AG04450 (cell line): ENCODE measurements around the gene SMARCB1. TPM values are rescaled to one million over a fixed set of nuclear protein-coding genes. Genes with fewer than 3 reads are reported as not detected.

ENCODE experiments used
- CTCF ChIA-PET: fragments of 300-600, 350-600 bp; formaldehyde crosslinking; extraction: SDS; loops from one replicate; lab custom pipeline; 2022; ENCODE audit warnings: antibody characterized with exemption, inconsistent platforms; lab: Charles Lee
- POLR2A ChIA-PET: fragments of 350-600 bp; formaldehyde crosslinking; extraction: SDS; loops from one replicate; lab custom pipeline; 2021; ENCODE audit warnings: antibody characterized with exemption, inconsistent platforms; lab: Yijun Ruan, JAX
- DNase-seq: peaks from one replicate; pipeline ENCODE4 v3.0.0-alpha.2; 2011; ENCODE audit warnings: low read depth, low spot score
- H3K27ac ChIP-seq: one replicate; pipeline ENCODE4 v1.5.1; 2012; ENCODE audit warnings: low read depth, low read length, control low read depth
- H3K27me3 ChIP-seq: one replicate; pipeline ENCODE4 v1.6.0; 2012; ENCODE audit warnings: low read length; ENCODE audit not compliant: control insufficient read depth, insufficient read depth
- H3K4me3 ChIP-seq: 2 replicates; pipeline ENCODE4 v1.5.1; 2011; ENCODE audit warnings: mild to moderate bottlenecking, low read depth, low read length, control low read depth
- H3K9me3 ChIP-seq: 2 replicates; pipeline ENCODE4 v1.5.1; 2012; ENCODE audit warnings: low read length; ENCODE audit not compliant: control insufficient read depth, insufficient read depth
- polyA plus RNA-seq: library from polyadenylated mRNA; depleted of rRNA; stranded (reverse); fragments of >200 nt; gene quantifications from 2 replicates; pipeline ENCODE4 v1.2.3, GENCODE V29; 2011
- TF ChIP-seq, protein P1 (sequence below): IDR thresholded peaks from 2 replicates; pipeline ENCODE4 v1.5.1; 2011; ENCODE audit warnings: low read depth, low read length, control low read depth, inconsistent platforms

The SMARCB1 gene
- polyA plus RNA-seq, 1 experiment: 180 TPM

DNA sequence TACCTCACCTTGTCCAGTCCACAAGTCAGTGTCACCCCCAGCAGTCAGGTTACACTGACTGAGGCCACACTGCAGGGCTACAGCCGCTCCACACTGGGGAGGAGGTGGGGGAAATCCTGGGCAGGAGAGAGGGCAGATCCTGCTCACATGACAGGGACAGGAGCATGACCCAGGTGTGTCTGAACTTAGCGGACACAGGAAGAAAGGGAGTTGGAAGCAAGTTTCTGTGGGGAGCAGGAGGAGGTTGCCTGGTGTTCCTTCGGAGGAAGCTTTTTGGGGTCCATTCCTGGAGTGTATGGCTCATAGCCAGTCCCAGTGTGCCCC lies 8.2 kb upstream of the SMARCB1 start:
- Histone ChIP-seq H3K9me3 (no peaks in the 10 kb centered on the region; the same call in 1 of the 2 replicates), H3K27ac (no peak overlapping the region), H3K27me3 (no peaks in the 10 kb centered on the region), H3K4me3 (no peak overlapping the region)
- DNase-seq: no peak
- TF ChIP-seq, protein P1, sequence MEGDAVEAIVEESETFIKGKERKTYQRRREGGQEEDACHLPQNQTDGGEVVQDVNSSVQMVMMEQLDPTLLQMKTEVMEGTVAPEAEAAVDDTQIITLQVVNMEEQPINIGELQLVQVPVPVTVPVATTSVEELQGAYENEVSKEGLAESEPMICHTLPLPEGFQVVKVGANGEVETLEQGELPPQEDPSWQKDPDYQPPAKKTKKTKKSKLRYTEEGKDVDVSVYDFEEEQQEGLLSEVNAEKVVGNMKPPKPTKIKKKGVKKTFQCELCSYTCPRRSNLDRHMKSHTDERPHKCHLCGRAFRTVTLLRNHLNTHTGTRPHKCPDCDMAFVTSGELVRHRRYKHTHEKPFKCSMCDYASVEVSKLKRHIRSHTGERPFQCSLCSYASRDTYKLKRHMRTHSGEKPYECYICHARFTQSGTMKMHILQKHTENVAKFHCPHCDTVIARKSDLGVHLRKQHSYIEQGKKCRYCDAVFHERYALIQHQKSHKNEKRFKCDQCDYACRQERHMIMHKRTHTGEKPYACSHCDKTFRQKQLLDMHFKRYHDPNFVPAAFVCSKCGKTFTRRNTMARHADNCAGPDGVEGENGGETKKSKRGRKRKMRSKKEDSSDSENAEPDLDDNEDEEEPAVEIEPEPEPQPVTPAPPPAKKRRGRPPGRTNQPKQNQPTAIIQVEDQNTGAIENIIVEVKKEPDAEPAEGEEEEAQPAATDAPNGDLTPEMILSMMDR: no peak
- CTCF ChIA-PET: interaction anchor here (1.1 kb wide), 1 partner anchor 10 kb away, joined by 3 read pairs; no protein-coding TSS in a partner anchor
- POLR2A ChIA-PET: interaction anchor here (1.5 kb wide), 1 partner anchor 14 kb away, joined by 3 read pairs; no protein-coding TSS in a partner anchor

DNA sequence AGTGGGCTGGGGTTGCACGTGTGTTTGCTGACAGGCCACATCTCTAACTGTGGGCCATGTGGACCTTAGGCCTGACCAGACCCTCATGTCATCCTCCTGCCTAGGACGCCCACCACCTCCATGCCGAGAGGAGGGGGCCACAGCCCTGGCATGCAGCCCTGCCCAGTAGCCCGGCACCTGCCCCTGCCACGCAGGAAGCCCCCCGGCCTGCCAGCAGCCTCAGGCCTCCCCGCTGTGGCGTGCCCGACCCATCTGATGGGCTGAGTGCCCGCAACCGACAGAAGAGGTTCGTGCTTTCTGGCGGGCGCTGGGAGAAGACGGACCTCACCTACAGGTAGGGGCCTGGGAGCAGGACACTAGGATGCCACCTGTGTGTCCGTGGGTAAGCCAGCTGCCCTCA lies 7.7 kb upstream of the SMARCB1 start:
- H3K4me3 ChIP-seq: no peak overlapping the region
- CTCF ChIA-PET: no interaction called here
- TF ChIP-seq, protein P1: no peak
- H3K9me3 ChIP-seq: no peaks in the 10 kb centered on the region
- no peaks in the 10 kb centered on the region for H3K27me3 ChIP-seq
- H3K27ac ChIP-seq: no peak overlapping the region
- POLR2A ChIA-PET: interaction anchor here (1.5 kb wide), 1 partner anchor 14 kb away, joined by 3 read pairs; no protein-coding TSS in a partner anchor
- no peak for DNase-seq

DNA sequence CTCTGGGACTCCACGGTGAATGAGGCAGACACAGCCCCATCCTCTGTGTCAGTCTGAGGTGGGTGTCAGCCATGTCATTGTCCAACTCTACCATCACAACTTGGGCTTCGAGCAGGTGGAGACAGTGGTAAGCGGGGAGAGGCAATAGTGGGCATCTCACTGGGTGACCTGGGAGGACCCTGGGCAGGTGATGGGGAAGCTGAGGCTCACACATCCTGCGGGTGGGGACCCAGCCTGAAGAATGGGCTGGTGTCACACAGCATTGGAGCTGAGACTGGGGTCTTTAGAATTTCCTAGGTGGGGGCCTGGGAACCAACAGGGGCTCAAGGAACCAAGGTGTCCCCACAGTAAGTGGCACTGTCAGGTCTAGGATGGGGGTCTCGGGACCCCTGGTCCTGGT lies 7.0 kb upstream of the SMARCB1 start:
- ChIA-PET CTCF (no interaction called here), POLR2A (interaction anchor here (1.5 kb wide), 1 partner anchor 13 kb away, joined by 3 read pairs; no protein-coding TSS in a partner anchor)
- DNase-seq: no peak
- TF ChIP-seq, protein P1: no peak
- Histone ChIP-seq H3K4me3 (no peak overlapping the region), H3K9me3 (no peaks in the 10 kb centered on the region), H3K27ac (no peak overlapping the region), H3K27me3 (no peaks in the 10 kb centered on the region)

DNA sequence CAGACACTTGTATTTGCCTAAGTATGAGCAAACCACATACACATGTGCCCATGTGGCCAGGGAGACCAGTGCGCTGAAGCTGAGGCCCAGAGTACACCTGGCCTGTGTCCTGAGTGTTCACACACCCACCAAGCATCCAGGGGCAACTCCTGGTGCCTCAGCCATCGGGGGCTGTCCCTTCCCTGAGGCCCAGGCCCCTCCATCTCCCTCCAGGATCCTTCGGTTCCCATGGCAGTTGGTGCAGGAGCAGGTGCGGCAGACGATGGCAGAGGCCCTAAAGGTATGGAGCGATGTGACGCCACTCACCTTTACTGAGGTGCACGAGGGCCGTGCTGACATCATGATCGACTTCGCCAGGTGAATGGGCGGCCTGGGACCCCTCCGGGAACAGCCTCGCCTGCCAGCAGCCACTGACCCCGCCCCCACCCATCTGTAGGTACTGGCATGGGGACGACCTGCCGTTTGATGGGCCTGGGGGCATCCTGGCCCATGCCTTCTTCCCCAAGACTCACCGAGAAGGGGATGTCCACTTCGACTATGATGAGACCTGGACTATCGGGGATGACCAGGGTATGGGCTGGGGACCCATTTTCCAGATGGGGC lies 6.5 kb upstream of the SMARCB1 start:
- DNase-seq: no peak

DNA sequence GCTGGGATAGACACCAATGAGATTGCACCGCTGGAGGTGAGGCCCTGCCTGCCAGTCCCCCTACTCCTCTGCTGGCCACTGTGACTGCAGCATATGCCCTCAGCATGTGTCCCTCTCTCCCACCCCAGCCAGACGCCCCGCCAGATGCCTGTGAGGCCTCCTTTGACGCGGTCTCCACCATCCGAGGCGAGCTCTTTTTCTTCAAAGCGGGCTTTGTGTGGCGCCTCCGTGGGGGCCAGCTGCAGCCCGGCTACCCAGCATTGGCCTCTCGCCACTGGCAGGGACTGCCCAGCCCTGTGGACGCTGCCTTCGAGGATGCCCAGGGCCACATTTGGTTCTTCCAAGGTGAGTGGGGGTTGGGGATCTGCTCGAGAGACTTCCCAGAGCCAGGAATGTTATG lies 5.7 kb upstream of the SMARCB1 start:
- TF ChIP-seq, protein P1: no peak
- Histone ChIP-seq H3K9me3 (no peaks in the 10 kb centered on the region), H3K4me3 (no peak overlapping the region), H3K27me3 (no peaks in the 10 kb centered on the region), H3K27ac (no peak overlapping the region)
- no peak for DNase-seq
- ChIA-PET CTCF (interaction anchor here (1.0 to 2.8 kb wide), 2 partner anchors 10 to 66 kb away, joined by 3 to 10 read pairs; no protein-coding TSS in a partner anchor), POLR2A (no interaction called here)

More for the DNA sequence above, 6.5 kb upstream of the SMARCB1 start:
- TF ChIP-seq, protein P1: no peak
- no peak overlapping the region for H3K4me3 ChIP-seq
- no peaks in the 10 kb centered on the region for H3K9me3 ChIP-seq
- ChIA-PET POLR2A (no interaction called here), CTCF (interaction anchor here (1.0 kb wide), 1 partner anchor 67 kb away, joined by 3 read pairs; no protein-coding TSS in a partner anchor)
- no peak overlapping the region for H3K27ac ChIP-seq
- H3K27me3 ChIP-seq: no peaks in the 10 kb centered on the region
